Endothelial cell of umbilical vein (primary cell): ENCODE results near the gene RGS6. TPM values are rescaled to one million over a fixed set of nuclear protein-coding genes. Genes with fewer than 3 reads are reported as not detected.

Experiments used
- BruUV-seq: library from RNA; stranded (reverse); fragments of 400-500 nt; replicated peaks from 2 replicates; lab custom pipeline; 2021; lab: Mats Ljungman, UMichigan
- CTCF ChIA-PET: fragments of 300-600, 350-600 bp; sonication (Branson Sonifier 250); formaldehyde crosslinking; loops from one replicate; lab custom pipeline; 2021; ENCODE audit warnings: antibody characterized with exemption, inconsistent platforms; lab: Charles Lee
- POLR2A ChIA-PET: fragments of 300-600, 350-600 bp; sonication (Branson Sonifier 250); formaldehyde crosslinking; loops from one replicate; lab custom pipeline; 2021; ENCODE audit warnings: antibody characterized with exemption, inconsistent platforms; lab: Charles Lee
- DNase-seq: peaks from one replicate; pipeline ENCODE4 v3.0.0-alpha.2; 2011; ENCODE audit warnings: low read depth, low spot score
- FAIRE-seq: peaks from 2 replicates; lab custom pipeline; 2011; peaks lifted over from hg19 to GRCh38; lab: Jason Lieb, UNC
- H2AFZ ChIP-seq: 2 replicates; pipeline ENCODE4 v1.6.0; 2012; ENCODE audit warnings: low read depth, low read length, control low read depth, inconsistent platforms
- H3K27ac ChIP-seq: 2 replicates; pipeline ENCODE4 v1.5.1; 2011; ENCODE audit warnings: low read depth, mild to moderate bottlenecking, control low read depth, low read length, moderate library complexity; ENCODE audit not compliant: insufficient read depth
- H3K27me3 ChIP-seq, 2 experiments: 2 replicates each; pipeline versions ENCODE4 v1.6.0 to v1.6.1; 2011; ENCODE audit warnings: low read length in 2 of 2, mixed read lengths in 1 of 2; ENCODE audit not compliant: control insufficient read depth in 2 of 2, insufficient read depth in 2 of 2
- H3K36me3 ChIP-seq, 2 experiments: 2 replicates in 1 of 2; 3 replicates in 1 of 2; pipeline ENCODE4 v1.5.1; 2011; ENCODE audit warnings: low read length in 2 of 2, mild to moderate bottlenecking in 1 of 2, moderate library complexity in 1 of 2; ENCODE audit not compliant: control insufficient read depth in 2 of 2, insufficient read depth in 2 of 2; ENCODE audit errors: extremely low read depth in 1 of 2
- H3K4me1 ChIP-seq: 3 replicates; pipeline ENCODE4 v1.5.1; 2011; ENCODE audit warnings: mild to moderate bottlenecking, low read length; ENCODE audit not compliant: control insufficient read depth, insufficient read depth; ENCODE audit errors: extremely low read depth
- H3K4me2 ChIP-seq: 2 replicates; pipeline ENCODE4 v1.6.1; 2011; ENCODE audit warnings: low read length, control low read depth, mixed read lengths; ENCODE audit not compliant: insufficient read depth
- H3K4me3 ChIP-seq, 3 experiments: fragments of 200-600 bp in 1 of 3; sonication (generic), shearing (Covaris generic) in 1 of 3; replicated peaks in 1 of 3; 2 replicates each; pipeline ENCODE4 v1.5.1; 2011 to 2016; ENCODE audit warnings: control low read depth in 3 of 3, low read length in 3 of 3, mild to moderate bottlenecking in 2 of 3, inconsistent platforms in 1 of 3, low read depth in 1 of 3, moderate library complexity in 1 of 3; ENCODE audit not compliant: insufficient read depth in 1 of 3
- H3K79me2 ChIP-seq: 2 replicates; pipeline ENCODE4 v1.6.0; 2012; ENCODE audit warnings: low read length, inconsistent platforms; ENCODE audit not compliant: control insufficient read depth, insufficient read depth
- H3K9ac ChIP-seq: replicated peaks from 2 replicates; pipeline ENCODE3; 2011; ENCODE audit warnings: low read length, control low read depth; ENCODE audit not compliant: insufficient read depth; ENCODE audit errors: extremely low read depth
- H3K9me1 ChIP-seq: replicated peaks from 3 replicates; pipeline ENCODE4 v1.6.0; 2011; ENCODE audit warnings: mild to moderate bottlenecking, low read length; ENCODE audit not compliant: control insufficient read depth, insufficient read depth; ENCODE audit errors: extremely low read depth
- H3K9me3 ChIP-seq: replicated peaks from 2 replicates; pipeline ENCODE4 v1.5.1; 2012; ENCODE audit warnings: low read length, inconsistent platforms; ENCODE audit not compliant: control insufficient read depth, insufficient read depth
- H4K20me1 ChIP-seq: replicated peaks from 2 replicates; pipeline ENCODE3; 2011; ENCODE audit warnings: mild to moderate bottlenecking, low read length; ENCODE audit not compliant: control insufficient read depth, insufficient read depth; ENCODE audit errors: extremely low read depth
- CTCF ChIP-seq, 2 donors: IDR thresholded peaks; 1 replicate in 1 of 2; 2 replicates in 1 of 2; pipeline ENCODE4 v1.5.1; 2011; ENCODE audit warnings: low read length in 2 of 2, mild to moderate bottlenecking in 2 of 2, moderate library complexity in 2 of 2, control low read depth in 1 of 2, inconsistent platforms in 1 of 2, low read depth in 1 of 2; ENCODE audit not compliant: insufficient read depth in 1 of 2; ENCODE audit errors: extremely low read depth in 1 of 2
- EZH2 ChIP-seq: IDR thresholded peaks from 2 replicates; pipeline ENCODE4 v1.6.1; 2012; ENCODE audit warnings: borderline replicate concordance, low read depth, mild to moderate bottlenecking, moderate library complexity, low read length, inconsistent platforms; ENCODE audit not compliant: severe bottlenecking
- FOS ChIP-seq: IDR thresholded peaks from 2 replicates; pipeline ENCODE4 v1.6.1; 2011; ENCODE audit warnings: mild to moderate bottlenecking, low read length, moderate library complexity, borderline replicate concordance; ENCODE audit not compliant: insufficient read depth
- GATA2 ChIP-seq: IDR thresholded peaks from 2 replicates; pipeline ENCODE4 v1.7.0; 2011; ENCODE audit warnings: low read depth, mild to moderate bottlenecking, moderate library complexity, mixed read lengths, low read length; ENCODE audit not compliant: insufficient read length, insufficient read depth
- JUN ChIP-seq: IDR thresholded peaks from 2 replicates; pipeline ENCODE4 v1.6.1; 2011; ENCODE audit warnings: borderline replicate concordance, low read depth; ENCODE audit not compliant: insufficient read length, insufficient read depth
- MAX ChIP-seq: IDR thresholded peaks from 2 replicates; pipeline ENCODE4 v1.6.1; 2011; ENCODE audit not compliant: insufficient read depth, insufficient read length
- MYC ChIP-seq: IDR thresholded peaks from one replicate; pipeline ENCODE4 v1.6.1; 2011; ENCODE audit warnings: mild to moderate bottlenecking, low read depth, low read length
- POLR2A ChIP-seq: IDR thresholded peaks from 2 replicates; pipeline ENCODE4 v1.6.1; 2012; ENCODE audit warnings: low read depth, mild to moderate bottlenecking, control low read depth, low read length
- POLR2AphosphoS5 ChIP-seq: IDR thresholded peaks from 2 replicates; pipeline ENCODE4 v1.6.1; 2012; ENCODE audit warnings: low read depth, mild to moderate bottlenecking, control low read depth, low read length, moderate library complexity; ENCODE audit not compliant: insufficient read depth
- dilution Hi-C: fragments of 300-500 bp; cut with MboI; formaldehyde crosslinking; loops from one replicate; pipeline ENCODE4 v1.15.0; 2019; ENCODE audit warnings: low sequenced_read_pairs; ENCODE audit not compliant: extremely low pct_ligation_motif_present
- intact Hi-C: fragments of 100-400 bp; cut with micrococcal nuclease; formaldehyde crosslinking; loops from one replicate; pipeline ENCODE4 v1.10.0; 2022
- polyA plus RNA-seq, 4 experiments: library from polyadenylated mRNA; depleted of rRNA in 3 of 4; stranded (reverse) in 3 of 4; unstranded in 1 of 4; fragments of >200 nt; gene quantifications; 2 replicates each; pipeline versions ENCODE4 v1.2.1 to v1.2.3, GENCODE V29; 2011 to 2012; ENCODE audit warnings: missing spikeins in 1 of 4
- total RNA-seq: library from RNA; stranded (reverse); gene quantifications from 2 replicates; pipeline ENCODE4 v1.2.3, GENCODE V29; 2021

RGS6 gene
- total and polyA plus RNA-seq, 2 donors (not counting 3 experiments of a cell fraction or from before 2014, with no cell fraction given), result not detected

- Histone ChIP-seq H3K36me3 (no peaks in the 10 kb centered on the region), H3K27me3 (no peaks in the 10 kb centered on the region), H3K9me1 (no peaks in the 10 kb centered on the region), H3K9me3 (peaks cover 2% of the 10 kb centered on the region), H3K79me2 (no peaks in the 10 kb centered on the region), H3K9ac (no peak overlapping the region), H3K27ac (no peak overlapping the region), H3K4me3 (no peak overlapping the region), H3K4me1 (no peaks in the 10 kb centered on the region), H3K4me2 (no peak overlapping the region), H2AFZ (no peak overlapping the region), H4K20me1 (no peaks in the 10 kb centered on the region)
- ChIA-PET POLR2A (no interaction called here), CTCF (no interaction called here)
- FAIRE-seq, result no peak
- dilution Hi-C loops, result no loop called here
- intact Hi-C loops, result no loop called here
- BruUV-seq, result no TSS peak
- TF ChIP-seq MAX (no peak), GATA2 (no peak), FOS (no peak), MYC (no peak), EZH2 (no peak), JUN (no peak), POLR2A (no peak), CTCF (IDR thresholded peaks at IDR 0.05; ENCODE audit: extremely low read depth in 1 of 2, insufficient read depth in 1 of 2, low read depth in 1 of 2, low read length in 2 of 2) (no peak), POLR2AphosphoS5 (no peak)
- no peak for DNase-seq
Observed at GRCh38 chr14:72270147-72270727, 338.0 kb downstream of the RGS6 start.
